ENCODE measurements around the gene NUAK2.
"Not testable (repeated sequence)": the region's sequence is repeated elsewhere in the genome, so short reads cannot be mapped to it uniquely, and the experiment has no call there.

The NUAK2 gene

GRCh38 chr1:205321162-205321958 lies at the start of gene NUAK2:
NUAK2 (minus strand) TSS chr1:205321745; CDS start chr1:205321628, 117 bp downstream.
- DNase-seq: peak; percentile 96

GRCh38 chr1:205370780-205371179 lies 49.2 kb upstream of the NUAK2 start:
- peak; percentile 43 for DNase-seq

- DNase-seq: no peak
These were observed 48.2 kb upstream of the NUAK2 start for GRCh38 chr1:205369701-205370123.

DNA sequence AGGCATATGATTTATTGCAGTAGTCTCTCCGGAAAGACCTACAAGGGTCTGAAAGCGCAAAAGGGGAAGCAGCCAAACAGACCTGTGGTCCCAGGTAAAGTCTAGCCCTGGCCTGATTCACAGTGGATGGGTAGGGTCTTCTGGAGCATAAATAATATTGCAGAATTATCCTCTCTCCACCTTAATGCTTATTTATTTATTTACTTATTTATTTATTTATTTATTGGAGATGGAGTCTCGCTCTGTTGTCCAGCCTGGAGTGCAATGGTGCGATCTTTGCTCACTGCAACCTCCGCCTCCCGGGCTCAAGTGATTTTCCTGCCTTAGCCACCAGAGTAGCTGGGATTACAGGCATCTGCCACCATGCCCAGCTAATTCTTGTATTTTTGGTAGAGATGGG lies 46.9 kb upstream of the NUAK2 start:
- DNase-seq: no peak

DNA sequence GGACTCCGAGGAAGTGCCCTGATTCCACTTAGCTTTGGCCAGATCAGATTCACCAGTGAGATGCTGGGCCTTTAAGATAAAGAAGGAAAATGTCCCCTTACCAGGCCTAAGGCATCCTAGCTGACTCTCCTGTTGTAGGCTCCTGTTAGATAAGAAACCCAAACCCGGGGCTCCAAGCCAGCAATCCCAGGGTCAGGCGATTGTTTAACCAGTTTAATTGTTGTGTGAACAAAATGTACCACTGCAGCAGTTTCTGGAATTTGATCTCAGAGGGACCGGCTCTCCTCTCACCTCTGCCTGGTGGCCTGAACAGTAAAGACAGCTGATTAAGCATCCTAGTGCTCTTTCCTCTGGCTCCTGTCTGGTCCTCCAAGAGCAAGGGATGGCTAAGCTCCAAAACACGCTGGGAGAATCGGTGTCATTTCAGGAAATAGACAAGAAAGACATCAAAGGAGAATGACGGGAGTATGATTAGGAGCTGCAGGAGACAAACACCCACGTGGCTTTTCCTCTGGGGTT lies 44.5 kb upstream of the NUAK2 start:
- peak; percentile 62 for DNase-seq

- DNase-seq: not testable (repeated sequence)
These were observed 43.5 kb upstream of the NUAK2 start for GRCh38 chr1:205365086-205365485.

GRCh38 chr1:205360891-205361290 lies 39.3 kb upstream of the NUAK2 start:
- no peak for DNase-seq

DNA sequence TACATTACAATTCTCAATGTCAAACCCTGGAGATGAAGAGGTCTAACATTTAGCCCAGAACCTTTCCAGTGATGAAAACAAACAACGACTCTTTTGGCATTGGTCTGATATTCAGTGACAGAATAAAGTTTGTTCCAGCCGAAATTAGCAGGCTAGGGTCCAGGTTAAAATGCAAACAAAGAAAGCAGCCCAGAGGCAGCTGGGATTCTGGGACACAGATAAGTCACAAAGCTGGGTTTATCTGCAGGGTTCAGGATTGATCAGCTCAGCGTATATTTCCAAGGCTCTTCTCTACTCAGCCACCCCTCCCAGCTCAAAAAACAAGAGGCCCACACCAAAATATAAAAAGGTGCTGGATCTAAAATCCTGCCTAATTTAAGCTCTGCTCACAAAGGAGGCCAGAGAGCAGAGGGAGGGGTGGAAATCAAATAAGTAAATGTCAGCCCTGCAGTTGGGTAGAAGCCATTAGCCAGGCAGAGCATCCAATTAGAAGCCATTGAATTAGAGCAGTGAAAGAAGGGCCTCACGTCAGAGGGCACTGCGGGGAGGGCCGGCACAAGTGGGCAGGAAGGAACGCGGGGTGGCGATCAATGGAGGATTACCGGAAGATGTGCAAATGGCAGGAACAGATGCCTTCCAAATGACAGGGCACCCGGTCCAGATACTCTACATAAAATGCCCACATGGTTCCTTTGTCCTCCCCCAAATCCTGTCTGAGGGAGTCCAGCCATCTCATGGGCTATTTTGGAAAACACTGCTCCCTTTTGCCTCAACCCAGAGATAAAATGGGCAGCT lies 38.4 kb upstream of the NUAK2 start:
- DNase-seq: peak; percentile 72

DNA sequence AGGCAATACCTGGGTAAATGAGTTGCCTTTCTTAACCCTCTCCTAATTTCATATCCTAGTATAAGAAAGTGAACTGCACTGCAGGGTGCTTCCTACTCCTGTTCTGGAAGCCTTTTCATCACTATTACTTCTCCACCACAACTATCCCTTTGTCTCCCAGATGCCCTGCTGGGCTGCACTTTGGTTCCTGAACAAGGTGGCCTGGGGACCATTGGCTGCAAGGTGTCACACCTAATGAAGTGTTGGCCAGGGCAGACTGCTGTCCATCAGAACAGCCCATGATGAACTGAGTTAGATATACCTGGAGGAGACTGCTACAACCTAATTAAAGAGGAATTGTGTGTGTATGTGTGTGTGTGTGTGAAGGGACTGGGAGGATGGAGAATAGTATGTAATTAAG lies 37.0 kb upstream of the NUAK2 start:
- no peak for DNase-seq

DNA sequence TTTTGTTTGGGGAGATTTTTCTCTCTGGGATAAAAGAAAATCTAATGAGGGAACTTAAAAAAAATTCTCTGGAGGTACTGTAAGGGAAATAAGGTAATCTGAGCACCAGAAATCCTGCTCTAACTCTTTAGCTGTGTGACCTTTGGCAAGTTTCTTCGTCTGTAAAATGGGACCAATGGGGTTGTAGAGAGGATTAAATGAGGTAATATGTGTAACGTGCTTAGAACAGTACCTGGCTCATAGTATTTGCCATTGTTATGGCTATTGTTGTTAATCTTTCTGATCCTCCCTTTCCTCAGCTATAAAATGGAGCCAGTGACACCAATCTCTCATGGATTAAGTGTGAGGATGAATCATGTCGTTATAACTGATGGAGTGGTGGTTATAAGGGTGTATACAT lies 36.0 kb upstream of the NUAK2 start:
- DNase-seq: no peak

GRCh38 chr1:205356440-205357139 lies 35.0 kb upstream of the NUAK2 start, which contains the start of gene KLHDC8A:
KLHDC8A (minus strand) TSS chr1:205356922; CDS start chr1:205343604, 13,318 bp downstream.
- DNase-seq: peak; percentile 76

DNA sequence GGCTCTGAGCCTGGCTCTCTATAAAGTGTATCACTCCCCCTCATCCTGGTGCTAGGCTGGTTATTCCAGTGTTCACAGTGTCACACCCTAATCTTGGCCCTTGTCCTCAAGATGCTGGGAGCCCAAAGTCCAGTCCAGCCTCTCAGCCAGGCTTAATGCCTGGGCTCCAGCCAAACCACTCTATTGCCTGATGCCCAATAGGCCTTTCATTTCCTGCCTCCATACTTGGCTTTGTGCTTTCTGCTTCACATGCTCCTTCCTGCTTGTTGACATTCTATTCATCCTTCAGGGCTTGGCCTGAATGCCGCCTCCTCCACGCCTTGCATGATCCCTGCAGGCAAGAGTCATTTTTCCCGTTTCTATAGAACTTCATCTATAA lies 33.5 kb upstream of the NUAK2 start:
- peak; percentile 25 for DNase-seq

- DNase-seq: peak; percentile 67
These were observed 32.9 kb upstream of the NUAK2 start for GRCh38 chr1:205354259-205355074.

DNA sequence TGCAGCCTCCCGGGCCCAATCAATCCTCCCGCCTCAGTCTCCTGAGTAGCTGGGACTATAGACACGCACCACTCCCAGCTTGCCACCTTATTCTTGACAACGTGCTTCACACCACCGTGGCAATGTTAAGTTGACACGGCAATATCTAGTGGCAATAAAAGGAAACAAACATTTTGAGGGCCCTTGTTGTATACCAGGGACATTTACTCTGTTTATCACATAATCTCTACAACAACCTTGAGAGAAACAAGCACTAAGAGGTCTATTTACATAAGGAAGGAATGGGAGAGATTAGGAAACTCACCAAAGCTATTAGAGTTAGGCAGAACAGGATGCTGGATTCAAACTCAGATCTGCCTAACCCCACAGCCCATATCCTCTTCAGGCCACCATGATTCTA lies 32.1 kb upstream of the NUAK2 start:
- DNase-seq: no peak

DNA sequence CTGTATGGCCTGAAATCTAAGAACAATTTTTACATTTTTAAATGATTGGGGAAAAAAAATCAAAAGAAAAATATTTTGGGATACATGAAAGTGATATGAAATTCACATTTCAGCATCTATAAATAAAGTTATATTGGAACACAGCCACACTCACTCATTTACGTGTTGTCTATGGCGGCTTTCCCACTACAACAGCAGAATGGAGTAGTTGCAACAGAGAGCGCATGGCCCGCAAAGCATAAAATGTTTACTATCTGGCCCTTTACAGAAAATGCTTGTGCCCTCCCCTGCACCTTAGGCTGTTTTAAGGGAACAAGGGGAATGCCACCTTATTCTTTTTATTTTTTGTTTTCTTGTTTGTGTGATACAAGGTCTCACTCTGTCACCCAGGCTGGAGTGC lies 31.6 kb upstream of the NUAK2 start:
- no peak for DNase-seq

DNA sequence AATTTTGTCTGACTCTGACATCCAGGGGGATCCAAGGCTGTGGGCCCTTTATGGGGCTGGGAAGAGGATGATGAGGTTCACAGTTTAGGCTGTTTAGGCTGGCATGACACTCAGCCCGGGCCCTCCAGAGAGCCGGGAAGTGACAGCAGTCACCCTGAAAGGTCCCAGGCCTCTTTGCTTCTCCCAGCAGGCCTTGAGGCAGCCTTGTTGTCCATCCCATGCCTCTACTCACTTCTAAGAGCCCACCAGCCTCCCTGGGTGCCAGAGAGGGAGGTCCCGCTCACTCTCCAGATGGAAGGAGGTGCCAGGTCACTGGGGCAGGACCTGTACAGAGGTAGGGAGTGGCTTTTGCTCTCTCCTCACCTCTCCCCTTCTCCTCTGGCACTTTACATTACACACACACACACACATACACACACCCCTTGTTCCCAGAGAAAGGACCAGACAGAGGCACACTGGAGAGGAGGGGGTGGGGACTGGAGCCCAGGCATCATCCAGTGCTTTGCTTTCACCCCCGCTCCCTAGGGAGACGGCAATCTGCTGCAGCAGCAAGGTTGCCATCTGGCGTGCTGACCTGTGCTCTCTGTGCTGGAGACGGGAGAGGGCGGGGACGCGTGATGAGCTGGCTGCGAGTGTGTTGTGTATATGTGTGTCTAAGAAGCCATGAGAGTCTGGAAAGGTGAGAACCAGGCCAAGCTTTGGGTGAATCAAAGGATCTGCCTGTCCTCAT lies 30.6 kb upstream of the NUAK2 start:
- DNase-seq: peak; percentile 95

DNA sequence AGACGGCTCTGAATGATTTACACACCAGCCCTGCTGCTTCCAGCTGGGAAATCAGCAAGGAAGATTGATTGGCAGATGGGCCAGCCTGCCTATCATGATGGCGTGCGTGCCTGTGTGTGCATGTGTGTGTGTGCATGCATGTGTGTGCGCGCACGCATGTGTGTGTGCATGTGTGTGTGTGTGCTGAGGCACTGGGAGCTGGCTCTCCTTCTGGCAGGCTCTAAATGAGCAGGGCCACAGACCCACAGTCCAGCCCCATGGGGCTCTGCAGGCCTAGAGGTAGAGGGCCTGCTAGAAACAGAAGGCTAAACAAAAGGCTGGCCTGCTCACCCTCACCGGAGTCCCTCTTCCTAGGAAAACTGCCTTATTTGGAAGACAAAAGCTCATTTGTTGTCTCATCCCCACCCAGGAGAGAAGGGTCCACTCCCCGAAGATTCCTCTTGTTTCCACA lies 29.2 kb upstream of the NUAK2 start:
- no peak for DNase-seq

DNA sequence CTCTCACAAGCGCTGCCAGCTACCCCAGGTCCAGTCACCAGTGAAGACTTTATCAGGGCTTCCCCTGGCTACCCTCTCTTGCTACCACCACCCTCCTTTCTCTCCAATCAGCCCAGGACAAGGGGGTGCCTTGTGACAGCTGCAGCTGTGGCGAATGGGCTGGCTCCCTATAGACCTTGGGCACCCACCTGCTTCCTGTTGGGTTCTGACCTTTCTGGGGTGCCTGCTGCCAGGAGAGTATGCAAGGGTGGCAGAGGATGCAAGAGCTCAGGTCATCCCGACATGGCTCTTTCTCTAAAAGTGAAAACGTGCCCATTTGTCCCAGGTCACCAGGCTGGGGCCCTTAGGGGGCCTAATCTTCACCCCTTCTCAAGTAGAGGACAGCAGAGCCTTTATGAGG lies 28.6 kb upstream of the NUAK2 start:
- DNase-seq: no peak

DNA sequence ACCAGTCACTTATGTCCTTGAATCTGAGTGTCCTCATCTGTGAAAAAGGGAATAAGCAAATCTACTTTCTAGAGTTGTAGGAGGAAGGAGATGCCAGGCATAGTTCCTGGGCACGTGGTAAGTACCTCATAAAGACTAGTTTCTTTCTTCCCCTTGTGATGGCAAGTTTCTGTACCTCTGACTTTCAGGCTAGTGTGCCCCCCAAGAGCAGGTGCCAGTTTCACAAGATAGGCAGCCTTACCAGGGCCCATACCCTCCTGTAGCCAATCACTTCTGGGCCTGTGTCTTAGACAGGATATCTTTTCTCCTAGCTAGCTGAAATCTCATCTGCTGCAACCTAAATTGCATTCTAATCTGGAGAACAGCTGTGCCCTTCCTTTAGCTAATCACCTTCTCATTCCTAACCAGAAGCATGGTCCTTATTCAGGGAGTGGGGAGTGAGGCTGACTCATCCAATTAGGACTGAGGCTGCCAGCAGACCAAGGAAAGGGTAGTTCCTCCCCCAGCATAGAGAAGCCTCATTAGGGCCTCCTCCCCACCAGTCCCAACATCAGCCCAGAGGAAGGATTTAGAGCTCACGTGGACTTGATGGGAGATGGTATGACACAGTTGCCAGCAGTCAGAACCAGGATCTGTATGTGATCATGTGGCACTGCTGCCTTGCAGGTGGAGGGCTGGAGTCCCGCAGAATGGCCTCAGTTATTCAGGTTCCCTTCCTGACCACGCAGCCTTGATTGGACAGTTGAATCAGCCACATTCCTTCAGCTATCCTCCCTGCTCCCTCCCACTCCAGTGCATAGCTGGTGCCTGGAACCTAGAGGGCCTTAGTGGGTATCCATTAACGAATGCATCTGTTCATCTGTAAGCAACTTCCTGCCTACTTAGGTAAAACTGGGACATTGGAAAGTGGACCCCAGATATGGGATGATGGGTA lies 27.3 kb upstream of the NUAK2 start:
- no peak for DNase-seq

DNA sequence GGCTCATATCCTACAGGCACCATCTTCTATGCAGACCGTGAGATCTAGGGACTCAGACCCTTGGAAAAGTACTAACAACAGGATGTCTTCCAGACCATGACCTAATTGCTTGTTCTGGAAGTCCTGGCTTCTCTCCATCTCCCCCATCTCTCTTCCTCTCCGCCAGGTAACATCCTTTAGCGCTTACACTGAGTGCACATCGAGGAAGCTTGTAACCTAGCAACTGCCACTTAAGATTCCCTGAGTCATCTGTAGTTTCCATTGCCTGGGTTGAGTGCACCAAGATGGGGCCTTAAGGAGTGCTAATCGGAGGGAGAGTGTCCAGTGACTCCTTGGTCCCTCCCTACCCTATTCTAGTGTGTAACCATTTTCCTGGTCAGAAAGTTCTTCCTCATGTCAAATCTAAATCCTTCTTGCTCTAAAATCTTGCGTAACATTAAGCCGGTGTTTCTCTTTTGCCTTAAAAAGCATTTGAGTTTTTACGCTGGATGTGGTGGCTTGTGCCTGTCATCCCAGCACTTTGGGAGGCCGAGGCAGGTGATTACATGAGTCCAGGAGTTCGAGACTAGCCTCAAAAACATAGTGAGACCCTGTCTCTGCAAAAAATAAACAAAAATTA lies 25.5 kb upstream of the NUAK2 start:
- DNase-seq: no peak
